GM12875 (cell line): Measurements from ENCODE around the gene HOXC6.
A peak's percentile ranks its signal among the peaks of the same experiment; 100 is the strongest.

Experiments used
- H3K4me3 ChIP-seq: one replicate; pipeline ENCODE4 v1.5.1; 2011; ENCODE audit warnings: low read depth, low read length, control low read depth
- TF ChIP-seq, protein P1 (sequence below): IDR thresholded peaks from 2 replicates; pipeline ENCODE4 v1.5.1; 2011; ENCODE audit warnings: low read depth, mild to moderate bottlenecking, control low read depth, inconsistent platforms, low read length, moderate library complexity, borderline replicate concordance; ENCODE audit not compliant: insufficient read depth

Gene HOXC6

DNA sequence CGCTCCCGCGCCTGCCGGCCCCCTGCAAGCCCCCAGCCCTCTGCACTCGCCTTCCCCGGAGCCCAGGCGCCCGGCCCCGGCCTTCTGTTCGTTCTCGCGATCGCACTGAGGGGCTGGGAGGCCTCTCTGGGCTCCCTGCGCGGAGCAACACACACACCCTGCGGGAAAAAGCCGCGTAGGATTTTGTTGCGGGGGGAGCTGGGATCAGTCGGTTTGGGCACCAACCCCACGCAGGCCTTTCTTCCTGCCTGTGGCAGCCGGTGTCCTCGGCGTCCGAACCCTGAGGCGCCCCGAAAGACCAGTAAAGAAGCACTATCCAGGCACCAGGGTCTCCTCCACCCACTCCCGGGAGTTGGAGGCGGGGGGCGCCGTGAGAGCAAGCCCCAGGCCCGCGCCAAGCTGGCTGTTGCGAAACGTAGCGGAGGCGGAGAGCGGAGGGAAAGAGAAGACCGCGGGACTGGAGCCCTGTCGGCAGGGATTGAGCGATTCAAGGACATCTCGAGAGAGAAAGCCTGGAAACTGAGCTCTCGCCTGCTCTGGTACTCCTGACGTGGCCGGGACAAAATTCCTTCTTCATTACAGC, 2.7 kb downstream of the HOXC6 start:
- no peak overlapping the region for H3K4me3 ChIP-seq
- TF ChIP-seq, protein P1, sequence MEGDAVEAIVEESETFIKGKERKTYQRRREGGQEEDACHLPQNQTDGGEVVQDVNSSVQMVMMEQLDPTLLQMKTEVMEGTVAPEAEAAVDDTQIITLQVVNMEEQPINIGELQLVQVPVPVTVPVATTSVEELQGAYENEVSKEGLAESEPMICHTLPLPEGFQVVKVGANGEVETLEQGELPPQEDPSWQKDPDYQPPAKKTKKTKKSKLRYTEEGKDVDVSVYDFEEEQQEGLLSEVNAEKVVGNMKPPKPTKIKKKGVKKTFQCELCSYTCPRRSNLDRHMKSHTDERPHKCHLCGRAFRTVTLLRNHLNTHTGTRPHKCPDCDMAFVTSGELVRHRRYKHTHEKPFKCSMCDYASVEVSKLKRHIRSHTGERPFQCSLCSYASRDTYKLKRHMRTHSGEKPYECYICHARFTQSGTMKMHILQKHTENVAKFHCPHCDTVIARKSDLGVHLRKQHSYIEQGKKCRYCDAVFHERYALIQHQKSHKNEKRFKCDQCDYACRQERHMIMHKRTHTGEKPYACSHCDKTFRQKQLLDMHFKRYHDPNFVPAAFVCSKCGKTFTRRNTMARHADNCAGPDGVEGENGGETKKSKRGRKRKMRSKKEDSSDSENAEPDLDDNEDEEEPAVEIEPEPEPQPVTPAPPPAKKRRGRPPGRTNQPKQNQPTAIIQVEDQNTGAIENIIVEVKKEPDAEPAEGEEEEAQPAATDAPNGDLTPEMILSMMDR = no peak

- no peak overlapping the region for H3K4me3 ChIP-seq
- TF ChIP-seq, protein P1 = no peak
Measured at GRCh38 chr12:54031480-54031879, 3.2 kb downstream of the HOXC6 start.

GRCh38 chr12:54032086-54032619, 3.9 kb downstream of the HOXC6 start:
- TF ChIP-seq, protein P1 = no peak
- H3K4me3 ChIP-seq = no peak overlapping the region

GRCh38 chr12:54032627-54033100, 4.4 kb downstream of the HOXC6 start, which contains the start of gene HOXC5:
HOXC5 (plus strand) TSS chr12:54033050; CDS start chr12:54033123, 73 bp downstream.
- H3K4me3 ChIP-seq = no peak within 1 kb of the TSS
- TF ChIP-seq, protein P1 = peak; percentile 94

DNA sequence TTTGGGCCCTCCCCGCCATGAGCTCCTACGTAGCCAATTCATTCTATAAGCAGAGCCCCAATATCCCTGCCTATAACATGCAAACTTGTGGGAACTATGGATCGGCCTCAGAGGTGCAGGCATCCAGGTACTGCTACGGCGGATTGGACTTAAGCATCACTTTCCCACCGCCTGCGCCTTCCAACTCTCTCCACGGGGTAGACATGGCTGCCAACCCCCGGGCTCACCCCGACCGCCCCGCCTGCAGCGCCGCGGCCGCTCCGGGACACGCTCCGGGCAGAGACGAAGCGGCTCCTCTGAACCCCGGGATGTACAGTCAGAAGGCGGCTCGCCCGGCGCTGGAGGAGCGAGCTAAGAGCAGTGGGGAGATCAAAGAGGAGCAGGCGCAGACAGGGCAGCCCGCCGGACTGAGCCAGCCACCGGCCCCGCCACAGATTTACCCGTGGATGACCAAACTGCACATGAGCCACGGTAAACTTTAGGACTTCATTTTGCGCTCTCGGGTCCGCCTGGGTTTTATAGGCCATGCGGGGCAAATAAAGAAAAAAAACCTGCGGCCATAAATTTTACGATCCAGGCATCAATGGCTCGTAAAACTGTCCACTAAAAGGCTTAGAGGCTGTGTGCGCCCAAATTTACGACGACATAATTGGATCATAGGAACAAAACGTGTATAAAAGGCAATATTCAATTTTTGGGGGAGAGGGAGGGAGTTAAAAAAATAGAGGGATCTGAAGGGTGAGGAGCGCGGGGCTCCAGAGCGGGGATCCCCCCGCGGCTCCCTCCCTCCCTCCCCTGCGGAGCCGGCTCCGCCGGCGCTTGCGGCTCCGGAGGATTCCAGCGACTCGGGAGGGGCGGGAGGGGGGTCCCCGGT, 5.1 kb downstream of the HOXC6 start:
- no peak overlapping the region for H3K4me3 ChIP-seq
- TF ChIP-seq, protein P1 = no peak

- no peak overlapping the region for H3K4me3 ChIP-seq
- TF ChIP-seq, protein P1 = no peak
Measured at GRCh38 chr12:54033980-54034784, 5.9 kb downstream of the HOXC6 start.
